ENCODE measurements around the gene ETV3L.

The ETV3L gene

DNA sequence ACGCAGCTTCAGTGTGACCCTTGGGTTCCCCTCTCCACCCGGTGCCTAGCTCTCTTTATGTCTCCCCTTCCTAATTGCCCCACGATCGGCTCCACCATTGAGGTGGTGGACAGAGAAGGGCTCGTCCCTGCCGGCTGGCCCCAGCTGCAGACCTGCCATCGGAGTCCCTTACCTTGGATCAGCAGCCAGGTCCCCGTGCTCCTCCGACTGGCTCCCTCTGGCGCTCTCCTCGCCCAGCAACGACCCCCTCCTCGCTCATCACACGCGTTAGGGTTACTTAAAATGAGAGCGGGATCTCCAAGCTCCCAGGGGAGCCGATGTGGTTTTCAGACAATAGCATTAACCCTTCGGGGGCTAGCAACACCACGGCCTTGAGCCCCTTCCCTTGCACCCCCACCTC, 8.1 kb upstream of the ETV3L start:
- no peak overlapping the region for H3K4me3 ChIP-seq (ENCODE audit: control insufficient read depth, low read depth, low read length)
- no peak for DNase-seq (ENCODE audit: low read depth)
- TF ChIP-seq, protein P1, sequence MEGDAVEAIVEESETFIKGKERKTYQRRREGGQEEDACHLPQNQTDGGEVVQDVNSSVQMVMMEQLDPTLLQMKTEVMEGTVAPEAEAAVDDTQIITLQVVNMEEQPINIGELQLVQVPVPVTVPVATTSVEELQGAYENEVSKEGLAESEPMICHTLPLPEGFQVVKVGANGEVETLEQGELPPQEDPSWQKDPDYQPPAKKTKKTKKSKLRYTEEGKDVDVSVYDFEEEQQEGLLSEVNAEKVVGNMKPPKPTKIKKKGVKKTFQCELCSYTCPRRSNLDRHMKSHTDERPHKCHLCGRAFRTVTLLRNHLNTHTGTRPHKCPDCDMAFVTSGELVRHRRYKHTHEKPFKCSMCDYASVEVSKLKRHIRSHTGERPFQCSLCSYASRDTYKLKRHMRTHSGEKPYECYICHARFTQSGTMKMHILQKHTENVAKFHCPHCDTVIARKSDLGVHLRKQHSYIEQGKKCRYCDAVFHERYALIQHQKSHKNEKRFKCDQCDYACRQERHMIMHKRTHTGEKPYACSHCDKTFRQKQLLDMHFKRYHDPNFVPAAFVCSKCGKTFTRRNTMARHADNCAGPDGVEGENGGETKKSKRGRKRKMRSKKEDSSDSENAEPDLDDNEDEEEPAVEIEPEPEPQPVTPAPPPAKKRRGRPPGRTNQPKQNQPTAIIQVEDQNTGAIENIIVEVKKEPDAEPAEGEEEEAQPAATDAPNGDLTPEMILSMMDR (IDR thresholded peaks at IDR 0.05; ENCODE audit: control insufficient read depth, insufficient read depth, low read depth, low read length, missing control alignments) = no peak

DNA sequence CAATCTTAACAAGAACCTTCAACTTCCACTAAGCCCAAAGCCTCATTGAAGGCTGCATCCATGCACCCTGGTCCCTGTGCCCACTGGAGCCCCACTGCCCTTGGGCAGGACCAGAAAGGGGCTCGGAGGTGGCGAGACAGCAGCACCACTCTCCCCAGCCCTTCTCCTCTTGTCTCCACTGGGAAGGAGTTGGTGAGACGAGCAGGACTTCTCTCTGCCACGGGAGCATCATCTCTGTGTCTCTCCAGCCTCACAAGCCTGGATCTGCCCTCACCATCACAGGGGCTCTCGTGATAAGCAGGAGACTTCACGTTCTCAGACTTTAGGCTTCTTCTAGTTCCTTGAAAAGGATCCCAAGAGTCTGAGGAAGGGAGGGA, 7.2 kb upstream of the ETV3L start:
- H3K4me3 ChIP-seq (ENCODE audit: control insufficient read depth, low read depth, low read length) = no peak overlapping the region
- no peak for DNase-seq (ENCODE audit: low read depth)
- TF ChIP-seq, protein P1 (IDR thresholded peaks at IDR 0.05; ENCODE audit: control insufficient read depth, insufficient read depth, low read depth, low read length, missing control alignments) = no peak

DNA sequence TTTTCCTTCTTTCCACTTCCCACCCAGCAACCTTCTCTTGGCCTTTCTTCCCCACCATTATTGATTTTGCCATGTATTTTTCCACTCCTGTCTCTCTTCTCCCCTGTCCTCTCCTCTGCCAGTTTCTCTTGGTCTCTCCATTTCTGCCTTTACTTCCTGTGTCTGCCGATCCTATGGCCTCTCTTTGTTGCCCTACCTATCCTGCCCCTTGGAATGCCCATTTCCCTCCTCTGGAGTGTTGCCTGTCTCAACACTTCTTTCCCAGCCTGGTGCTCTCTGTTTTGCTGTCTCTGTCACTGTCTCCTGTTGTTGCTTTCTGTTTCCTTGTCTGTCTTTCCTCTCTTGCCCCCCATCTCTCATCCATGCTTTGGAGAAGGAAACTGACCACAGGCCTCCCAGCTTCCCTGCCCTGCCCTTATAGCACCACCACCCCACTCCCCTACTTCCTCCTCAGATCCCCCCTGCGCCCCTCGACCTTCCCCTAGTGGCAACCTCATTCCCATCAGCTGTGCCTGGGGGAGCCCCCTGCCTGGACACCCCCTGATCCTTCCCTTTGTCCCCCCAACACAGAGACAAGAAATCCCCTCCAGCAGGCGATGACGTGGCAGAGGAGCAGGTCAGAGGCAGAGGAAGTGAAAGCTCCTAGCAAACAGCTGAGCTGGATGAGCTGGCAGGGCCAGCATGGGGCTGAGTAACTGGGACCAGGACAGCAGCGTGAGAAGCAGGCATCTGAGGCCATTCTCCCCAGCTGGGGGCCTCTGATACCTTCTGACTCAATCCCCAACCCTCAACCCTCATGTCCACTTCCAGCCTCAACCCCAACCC, 6.6 kb upstream of the ETV3L start:
- TF ChIP-seq, protein P1 (IDR thresholded peaks at IDR 0.05; ENCODE audit: control insufficient read depth, insufficient read depth, low read depth, low read length, missing control alignments) = no peak
- peak; percentile 77 for DNase-seq (ENCODE audit: low read depth)
- no peak overlapping the region for H3K4me3 ChIP-seq (ENCODE audit: control insufficient read depth, low read depth, low read length)

DNA sequence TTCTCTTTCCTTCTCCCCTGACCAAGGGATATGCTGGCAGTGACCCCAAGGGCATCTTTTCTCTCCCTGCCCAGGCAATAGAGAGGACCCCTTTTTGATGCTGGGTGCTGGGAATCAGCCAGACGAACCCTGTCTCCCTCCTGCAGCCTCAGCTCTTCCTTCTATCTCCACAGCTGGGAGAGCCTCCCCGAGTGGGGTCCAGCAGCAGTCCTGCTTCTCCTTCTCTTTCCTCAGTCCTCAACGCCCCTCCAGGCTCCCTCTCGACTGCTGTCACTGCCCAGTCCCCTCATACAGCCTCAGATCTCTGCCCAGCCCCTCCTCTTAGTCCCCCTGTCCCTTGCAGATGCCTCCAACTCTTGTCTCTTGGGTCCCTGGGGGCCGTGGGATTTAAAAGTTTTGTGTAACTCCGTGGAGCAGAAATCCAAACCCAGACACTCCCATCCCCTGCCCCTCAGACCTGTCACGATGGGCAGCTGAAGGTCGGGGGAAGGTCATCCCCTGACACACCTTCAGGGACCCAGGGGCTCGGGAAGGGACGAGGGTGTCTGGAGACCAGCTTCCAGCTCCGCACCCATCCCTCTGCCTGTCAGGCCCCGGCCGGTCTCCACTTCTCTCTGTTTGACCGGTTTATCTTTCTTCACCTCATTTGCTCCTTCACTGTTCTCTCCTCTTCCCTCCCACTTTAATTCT, 5.8 kb upstream of the ETV3L start:
- no peak overlapping the region for H3K4me3 ChIP-seq (ENCODE audit: control insufficient read depth, low read depth, low read length)
- no peak for DNase-seq (ENCODE audit: low read depth)
- TF ChIP-seq, protein P1 (IDR thresholded peaks at IDR 0.05; ENCODE audit: control insufficient read depth, insufficient read depth, low read depth, low read length, missing control alignments) = no peak

DNA sequence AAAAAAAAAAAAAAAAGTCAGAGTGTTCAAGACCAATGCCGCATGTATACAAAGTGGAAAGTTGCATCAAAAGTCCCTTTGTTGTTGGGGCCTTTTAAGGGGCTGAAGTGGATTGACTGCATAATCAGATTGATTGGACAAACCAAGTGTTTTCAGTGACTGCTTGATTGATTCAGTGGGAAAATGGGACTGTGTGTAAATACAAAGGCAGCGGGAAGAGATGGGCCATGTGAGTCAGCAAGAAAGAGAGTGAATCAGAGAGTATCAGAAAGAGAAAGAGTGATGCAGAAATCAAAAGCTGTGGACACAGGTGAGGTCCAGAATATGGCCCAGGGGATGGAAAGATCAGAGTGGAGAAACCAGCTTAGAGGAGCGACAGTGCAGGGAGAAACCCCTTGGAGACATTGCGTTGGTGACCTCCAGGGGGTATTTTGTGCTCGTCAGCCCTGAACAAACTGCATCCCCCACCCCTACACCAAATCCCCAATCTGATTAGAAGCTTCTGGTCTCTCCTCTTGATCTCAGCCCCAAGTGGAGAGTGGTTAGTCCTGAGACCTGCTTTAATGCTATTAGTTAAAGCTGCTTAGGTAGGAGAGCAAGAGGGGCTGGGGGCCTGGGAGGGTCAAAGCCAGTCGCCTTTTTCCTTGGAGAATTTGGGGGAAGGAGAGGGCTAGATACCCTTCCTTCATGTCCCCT, 5.1 kb upstream of the ETV3L start:
- TF ChIP-seq, protein P1 (IDR thresholded peaks at IDR 0.05; ENCODE audit: control insufficient read depth, insufficient read depth, low read depth, low read length, missing control alignments) = no peak
- DNase-seq (ENCODE audit: low read depth) = no peak
- no peak overlapping the region for H3K4me3 ChIP-seq (ENCODE audit: control insufficient read depth, low read depth, low read length)

DNA sequence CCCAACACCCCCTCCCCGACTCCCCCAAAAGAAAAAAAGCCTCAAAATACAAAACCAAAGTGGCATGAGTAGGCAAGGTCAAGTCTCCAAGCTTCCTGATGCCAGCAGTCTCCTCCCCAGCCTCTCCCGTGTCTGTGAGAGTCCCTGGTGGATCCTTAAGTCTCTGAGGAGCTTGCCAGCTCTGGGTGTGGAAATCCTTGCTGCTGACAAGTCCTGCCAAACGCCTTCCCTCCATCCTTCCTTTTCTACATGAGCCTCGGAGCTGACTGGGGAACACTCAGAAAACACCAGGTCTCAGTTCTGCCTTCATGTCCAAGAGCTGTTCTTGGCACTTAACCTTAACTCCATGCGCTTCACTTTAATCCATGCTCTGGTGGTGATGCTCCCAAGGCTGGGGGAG, 3.7 kb upstream of the ETV3L start:
- DNase-seq (ENCODE audit: low read depth) = no peak
- no peak overlapping the region for H3K4me3 ChIP-seq (ENCODE audit: control insufficient read depth, low read depth, low read length)
- TF ChIP-seq, protein P1 (IDR thresholded peaks at IDR 0.05; ENCODE audit: control insufficient read depth, insufficient read depth, low read depth, low read length, missing control alignments) = no peak
